Endothelial cell of hepatic sinusoid (primary cell): Measurements from ENCODE around the gene EMID1.
"Not testable (repeated sequence)": the region's sequence is repeated elsewhere in the genome, so short reads cannot be mapped to it uniquely, and the experiment has no call there.

Source experiments
- in situ Hi-C: cut with HindIII; loops from 2 replicates; pipeline ENCODE4 v1.10.0; 2017; ENCODE audit warnings: low sequenced_read_pairs

EMID1 gene

DNA sequence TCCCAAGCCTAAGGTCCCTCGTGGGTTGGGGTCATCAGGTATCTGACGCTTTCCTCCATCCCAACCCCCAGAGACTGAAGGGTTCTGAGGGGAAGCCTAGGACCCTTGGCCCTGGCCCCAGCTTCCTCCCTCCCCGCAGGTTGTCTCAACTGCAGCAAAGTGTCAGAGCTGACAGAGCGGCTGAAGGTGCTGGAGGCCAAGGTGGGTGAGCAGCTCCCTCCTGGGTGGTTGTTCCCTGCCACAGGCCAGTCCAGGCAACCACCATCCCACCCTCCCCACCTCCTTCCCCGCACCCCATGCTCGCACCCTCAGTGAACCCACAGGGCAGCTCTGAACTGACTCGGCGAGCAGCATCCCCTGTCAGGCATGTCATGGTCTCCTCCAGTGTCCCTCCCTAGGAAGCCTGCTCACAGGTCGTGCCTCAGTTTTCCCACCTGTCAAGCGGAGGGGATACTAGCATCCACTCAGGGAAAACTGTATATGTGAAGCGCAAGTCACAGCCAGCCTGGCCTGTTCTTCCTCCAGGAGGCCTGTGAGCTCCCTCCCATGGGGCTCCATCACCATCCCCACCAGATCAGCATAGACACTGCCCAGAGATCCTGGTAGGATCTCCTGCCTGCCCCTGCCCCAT is 20.8 kb downstream of the EMID1 start:
- in situ Hi-C loops, result no loop called here

- in situ Hi-C loops, result no loop called here
Measured at GRCh38 chr22:29230972-29231875, 25.5 kb downstream of the EMID1 start.

GRCh38 chr22:29231971-29232959 is 26.6 kb downstream of the EMID1 start:
- in situ Hi-C loops, result no loop called here

DNA sequence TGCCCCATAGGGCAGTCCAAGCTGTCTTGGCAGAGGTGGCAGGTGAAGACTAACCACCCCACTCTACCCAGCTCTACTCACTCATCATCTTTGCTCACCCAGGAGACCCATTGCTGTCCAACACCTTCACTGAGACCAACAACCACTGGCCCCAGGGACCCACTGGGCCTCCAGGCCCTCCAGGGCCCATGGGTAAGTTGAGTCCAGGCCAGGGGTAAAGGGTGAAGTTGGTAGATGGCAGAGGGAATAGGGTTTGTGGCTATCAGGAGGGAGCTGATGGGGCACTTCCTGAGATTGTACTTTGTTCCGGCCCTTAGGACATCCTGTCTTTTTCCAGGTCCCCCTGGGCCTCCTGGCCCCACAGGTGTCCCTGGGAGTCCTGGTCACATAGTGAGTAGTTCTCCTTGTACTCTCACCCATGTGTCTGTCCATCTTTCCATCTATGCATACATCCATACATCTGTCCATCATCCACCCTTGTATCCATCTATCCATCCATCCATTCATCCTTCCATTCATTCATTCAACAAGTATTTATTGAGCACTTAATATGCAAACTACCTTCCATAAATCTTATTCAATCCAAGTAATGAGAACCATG is 27.7 kb downstream of the EMID1 start:
- in situ Hi-C loops, result no loop called here

DNA sequence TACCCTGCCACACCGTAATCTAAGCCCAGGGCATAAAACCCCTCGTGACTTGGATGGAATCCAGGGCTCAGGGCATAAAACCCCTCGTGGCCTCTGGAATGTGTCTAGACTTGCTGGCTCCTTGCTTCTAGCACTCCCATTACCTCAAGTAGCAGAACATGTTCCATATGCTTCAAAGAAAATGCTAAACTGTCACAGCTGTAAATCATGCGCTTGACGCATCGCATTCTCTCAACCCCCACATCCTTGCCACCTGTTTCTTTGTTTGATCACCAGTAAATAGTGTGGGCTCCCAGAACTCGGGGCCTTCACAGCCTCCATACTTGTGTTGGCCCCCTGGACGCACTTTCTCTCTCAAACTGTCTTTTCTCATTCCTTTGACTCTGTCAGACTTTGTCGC is 34.8 kb downstream of the EMID1 start:
- in situ Hi-C loops, result not testable (repeated sequence)

DNA sequence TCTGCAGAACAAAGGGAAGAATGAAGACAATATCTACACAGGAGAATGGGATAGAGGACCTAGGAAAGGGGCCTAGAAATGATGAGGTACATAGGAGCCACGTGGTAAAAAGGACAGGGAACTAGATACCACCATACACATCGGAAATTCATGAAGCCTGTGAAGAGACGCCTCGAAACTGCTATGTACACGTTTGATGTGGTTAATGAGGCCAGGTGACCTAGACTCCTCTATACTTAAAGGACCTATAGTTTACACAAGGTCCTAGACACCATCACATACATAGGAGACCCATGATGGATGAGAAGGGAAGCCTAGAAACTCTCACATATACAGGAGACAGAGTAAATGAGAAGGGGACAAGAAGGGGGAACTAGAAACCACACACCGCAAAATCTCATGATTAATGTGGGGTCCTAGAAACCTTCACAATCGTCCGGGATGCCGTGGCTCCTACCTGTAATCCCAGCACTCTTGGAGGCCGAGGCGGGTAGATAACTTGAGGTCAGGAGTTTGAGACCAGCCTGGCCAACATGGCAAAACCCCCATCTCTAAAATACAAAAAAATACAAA is 38.3 kb downstream of the EMID1 start:
- in situ Hi-C loops, result no loop called here

GRCh38 chr22:29244785-29245625 is 39.3 kb downstream of the EMID1 start:
- in situ Hi-C loops, result no loop called here

- in situ Hi-C loops, result no loop called here
Measured at GRCh38 chr22:29245626-29246385, 40.1 kb downstream of the EMID1 start.

GRCh38 chr22:29247891-29248290 is 42.2 kb downstream of the EMID1 start:
- in situ Hi-C loops, result not testable (repeated sequence)

- in situ Hi-C loops, result no loop called here
Measured at GRCh38 chr22:29251265-29251664, 45.6 kb downstream of the EMID1 start.

- in situ Hi-C loops, result no loop called here
Measured at GRCh38 chr22:29251981-29252911, 46.5 kb downstream of the EMID1 start.

- in situ Hi-C loops, result no loop called here
Measured at GRCh38 chr22:29253561-29254285, 48.0 kb downstream of the EMID1 start.

DNA sequence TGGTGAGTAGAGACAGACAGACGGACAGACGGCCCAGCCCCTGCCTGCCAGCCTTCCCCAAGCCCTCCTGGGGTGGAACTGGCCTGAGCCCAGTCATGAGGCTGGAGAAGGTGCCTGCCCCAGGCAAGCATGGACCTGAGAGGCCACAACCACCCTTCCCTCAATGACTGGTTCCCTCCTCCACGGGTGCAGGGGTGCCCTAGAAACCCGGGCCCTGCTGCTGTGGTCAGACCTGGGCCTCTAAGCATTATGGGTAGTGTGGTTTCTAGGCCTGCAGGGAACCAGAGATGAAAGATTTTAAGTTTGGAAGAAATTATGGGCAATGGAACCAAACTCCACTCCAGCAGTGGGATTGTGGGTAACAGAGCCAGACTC is 48.6 kb downstream of the EMID1 start:
- in situ Hi-C loops, result no loop called here

DNA sequence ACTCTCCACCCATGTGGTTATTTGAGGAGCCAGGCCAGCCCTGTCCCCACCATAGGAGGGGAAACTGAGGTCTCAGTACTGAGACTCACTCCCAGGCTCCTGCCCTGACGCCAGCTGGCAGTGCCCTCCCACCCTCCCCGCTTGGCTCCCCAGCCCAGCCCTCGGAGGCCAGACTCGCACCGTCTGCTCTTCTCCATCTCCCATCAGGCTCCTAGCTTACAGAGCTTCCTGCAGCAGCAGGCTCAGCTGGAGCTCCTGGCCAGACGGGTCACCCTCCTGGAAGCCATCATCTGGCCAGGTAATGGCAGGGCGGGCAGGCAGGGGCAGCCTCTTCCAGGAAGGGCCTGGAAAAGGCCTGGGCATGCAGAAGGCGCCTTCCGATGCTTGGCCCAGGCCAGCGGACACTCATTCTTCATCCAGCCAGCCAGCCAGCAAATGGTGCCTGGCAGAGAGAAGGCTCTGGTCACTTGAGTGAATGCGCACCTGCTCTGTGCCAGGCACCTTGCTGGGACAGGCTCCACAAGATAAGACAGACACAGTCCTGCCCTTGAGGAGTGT is 49.4 kb downstream of the EMID1 start:
- in situ Hi-C loops, result no loop called here

GRCh38 chr22:29256606-29257325 is 51.1 kb downstream of the EMID1 start:
- in situ Hi-C loops, result no loop called here

- in situ Hi-C loops, result no loop called here
Measured at GRCh38 chr22:29257751-29258181, 52.1 kb downstream of the EMID1 start.
